Measurements from ENCODE around the gene ZNF516. TPM values are rescaled to one million over a fixed set of nuclear protein-coding genes. Genes with fewer than 3 reads are reported as not detected.

Gene ZNF516
- total RNA-seq, 1 experiment from 2014 or later, result 22.6 TPM

- WGBS (ENCODE audit: extremely low coverage, insufficient read length, low lambda C conversion rate), result no CpG with 5 or more reads among the region's 65 CpGs
- no peak overlapping the region for H2BK20ac ChIP-seq (ENCODE audit: low read depth, low read length, poor library complexity, severe bottlenecking)
- Mint-ChIP-seq H3K4me1 (peaks cover 8 to 12% of the 10 kb centered on the region in 2 experiments; a peak in 2 of 4 replicates), H3K27ac (no peak overlapping the region), H3K27me3 (ENCODE audit: low read depth) (no peaks in the 10 kb centered on the region), H3K36me3 (ENCODE audit: insufficient read depth in 1 of 3, low read depth in 3 of 3) (peaks cover 7 to 10% (median 8%) of the 10 kb centered on the region in 3 experiments; a peak in 5 of 7 replicates), H3K9me3 (no peaks in the 10 kb centered on the region), H3K4me3 (no peak overlapping the region)
- no peak for DNase-seq
- no peak overlapping the region for H4K8ac ChIP-seq (replicated peaks; ENCODE audit: insufficient read length, low read depth, low read length)
- H2AFZ ChIP-seq (ENCODE audit: low read length), result no peak overlapping the region
- no peak overlapping the region for H2BK12ac ChIP-seq (ENCODE audit: insufficient read length, low read depth, low read length)
- H3K79me1 ChIP-seq (ENCODE audit: insufficient read depth, low read depth, low read length, poor library complexity, severe bottlenecking), result no peaks in the 10 kb centered on the region
- H4K20me1 ChIP-seq (ENCODE audit: control insufficient read depth, insufficient read depth, insufficient read length), result no peaks in the 10 kb centered on the region
- no peak overlapping the region for H2BK5ac ChIP-seq (ENCODE audit: insufficient read length, low read length)
- H3K4ac ChIP-seq (ENCODE audit: low read depth, low read length), result no peak overlapping the region
- no peak overlapping the region for H3K56ac ChIP-seq (ENCODE audit: insufficient read length, low read depth, low read length)
- no peak overlapping the region for H3K9ac ChIP-seq (ENCODE audit: extremely low read depth, insufficient read length, low read length)
- H3K4me2 ChIP-seq (ENCODE audit: insufficient read depth, insufficient read length, low read length), result no peak overlapping the region
- no peak overlapping the region for H3K18ac ChIP-seq (ENCODE audit: insufficient read length, low read depth, low read length)
- H2BK15ac ChIP-seq (ENCODE audit: low read depth, low read length), result no peak overlapping the region
- no peaks in the 10 kb centered on the region for H3K4me1 ChIP-seq (ENCODE audit: insufficient read depth, low read length)
- H3K79me2 ChIP-seq (ENCODE audit: insufficient read depth, low read length), result no peaks in the 10 kb centered on the region
- no peak overlapping the region for H3K14ac ChIP-seq (ENCODE audit: insufficient read depth, low read length)
- no peak overlapping the region for H2AK5ac ChIP-seq (ENCODE audit: insufficient read length, low read length)
- no peaks in the 10 kb centered on the region for H3K27me3 ChIP-seq (ENCODE audit: insufficient read depth, low read length)
- H3T11ph ChIP-seq (ENCODE audit: low read length), result no peak overlapping the region
- H3K9me3 ChIP-seq (ENCODE audit: control insufficient read depth, low read depth, low read length), result no peaks in the 10 kb centered on the region
- H4K91ac ChIP-seq (ENCODE audit: insufficient read length, low read depth, low read length), result no peak overlapping the region
- no peak overlapping the region for H4K5ac ChIP-seq (ENCODE audit: insufficient read length, low read depth, low read length)
- H3K27ac ChIP-seq (ENCODE audit: insufficient read length, low read depth, low read length), result no peak overlapping the region
- H3K23ac ChIP-seq (ENCODE audit: insufficient read length, low read depth, low read length), result no peak overlapping the region
- H2BK120ac ChIP-seq (ENCODE audit: low read depth, low read length, poor library complexity, severe bottlenecking), result no peak overlapping the region
- no peak for TF ChIP-seq CTCF (conservative IDR thresholded peaks at IDR 0.05)
- H3K23me2 ChIP-seq (ENCODE audit: insufficient read length, low read depth, low read length, poor library complexity, severe bottlenecking), result no peaks in the 10 kb centered on the region
Observed at GRCh38 chr18:76441668-76442412, 53.2 kb downstream of the ZNF516 start.

Data from H9 (cell line).